HepG2 (cell line): ENCODE data around the gene MIA2.
"Not testable (repeated sequence)": the region's sequence is repeated elsewhere in the genome, so short reads cannot be mapped to it uniquely, and the experiment has no call there.

ENCODE experiments used
- CREB1 ChIP-seq, 2 experiments: fragments of 450-650 bp in 1 of 2; IDR thresholded peaks; 2 replicates each; pipeline ENCODE4 v1.6.1; 2016 to 2017; ENCODE audit warnings: control low read depth in 1 of 2, mild to moderate bottlenecking in 1 of 2, missing compliant biosample characterization in 1 of 2, missing genetic modification characterization in 1 of 2
- CTCF ChIP-seq: sonication (generic); formaldehyde crosslinking; IDR thresholded peaks from 2 replicates; pipeline ENCODE4 v1.5.0; 2020; ENCODE audit warnings: mild to moderate bottlenecking, missing genetic modification reagents, moderate library complexity
- FOSL2 ChIP-seq: sonication (generic); formaldehyde crosslinking; IDR thresholded peaks from 2 replicates; pipeline ENCODE4 v1.4.0; 2020; ENCODE audit warnings: missing genetic modification reagents

- not testable (repeated sequence) for TF ChIP-seq CTCF (CRISPR knock-in tag); FOSL2 (CRISPR knock-in tag); CREB1 (IDR thresholded peaks at IDR 0.05); CREB1 (CRISPR knock-in tag; IDR thresholded peaks at IDR 0.05)
These were observed 13.2 kb upstream of the MIA2 start for GRCh38 chr14:39220473-39220872.
